K562 (cell line): ENCODE data around the gene RPL7L1. TPM values are rescaled to one million over a fixed set of nuclear protein-coding genes. Genes with fewer than 3 reads are reported as not detected.

Source experiments
- ATAC-seq: fragments of 200-7000 bp; cut with Tn5 transposase; 3 replicates; pipeline ENCODE4 v1.9.1; 2020; ENCODE audit warnings: moderate library complexity
- BruUV-seq: library from RNA; stranded (reverse); fragments of 400-500 nt; replicated peaks from 2 replicates; lab custom pipeline; 2021; lab: Mats Ljungman, UMichigan
- CTCF ChIA-PET: fragments of 300-600 bp; formaldehyde crosslinking; extraction: SDS; loops from one replicate; lab custom pipeline; 2021; ENCODE audit warnings: low intra/inter-chr PET ratio; lab: Yijun Ruan, JAX
- POLR2A ChIA-PET: fragments of 300-600, 350-650 bp; sonication (Branson Sonifier 250); formaldehyde crosslinking; extraction: SDS; loops from one replicate; lab custom pipeline; 2021; ENCODE audit warnings: antibody characterized with exemption, inconsistent platforms; lab: Yijun Ruan, JAX
- DNase-seq, 4 experiments: peaks; one replicate each; pipeline versions ENCODE4 v3.0.0 to v3.0.0-alpha.2; 2011 to 2018; ENCODE audit warnings: low spot score in 3 of 4, mixed read lengths in 3 of 4; ENCODE audit errors: extremely low read depth in 1 of 4
- FAIRE-seq: peaks from 2 replicates; lab custom pipeline; 2011; peaks lifted over from hg19 to GRCh38; lab: Jason Lieb, UNC
- H2AFZ ChIP-seq: 2 replicates; pipeline ENCODE4 v1.6.0; 2011; ENCODE audit warnings: low read depth, low read length, control low read depth, inconsistent platforms
- H3K27ac ChIP-seq: fragments of 200-600 bp; 3 replicates; pipeline ENCODE4 v1.8.0; 2011; ENCODE audit warnings: low read depth, mild to moderate bottlenecking, control low read depth, inconsistent platforms, low read length, moderate library complexity, mixed read lengths; ENCODE audit errors: extremely low read depth
- H3K27me3 ChIP-seq, 2 experiments: fragments of 300-600 bp in 1 of 2; 2 replicates in 1 of 2; 3 replicates in 1 of 2; pipeline versions ENCODE4 v1.6.0 to v1.8.0; 2011; ENCODE audit warnings: inconsistent platforms in 2 of 2, low read length in 2 of 2, mild to moderate bottlenecking in 1 of 2, mixed read lengths in 1 of 2, moderate library complexity in 1 of 2; ENCODE audit not compliant: control insufficient read depth in 2 of 2, insufficient read depth in 2 of 2
- H3K36me3 ChIP-seq: fragments of 300-600 bp; 3 replicates; pipeline ENCODE4 v1.8.0; 2011; ENCODE audit warnings: mild to moderate bottlenecking, low read length, inconsistent platforms; ENCODE audit not compliant: control insufficient read depth, insufficient read depth
- H3K4me1 ChIP-seq, 2 experiments: fragments of 200-600 bp in 1 of 2; replicated peaks in 1 of 2; 2 replicates in 1 of 2; 3 replicates in 1 of 2; pipeline versions ENCODE4 v1.5.1 to v1.8.0; 2011; ENCODE audit warnings: inconsistent platforms in 2 of 2, low read length in 2 of 2, mild to moderate bottlenecking in 1 of 2, mixed read lengths in 1 of 2, moderate library complexity in 1 of 2; ENCODE audit not compliant: control insufficient read depth in 2 of 2, insufficient read depth in 2 of 2
- H3K4me2 ChIP-seq: 2 replicates; pipeline ENCODE4 v1.6.1; 2011; ENCODE audit warnings: low read length, control low read depth, inconsistent platforms, mixed read lengths; ENCODE audit not compliant: insufficient read depth
- H3K4me3 ChIP-seq: fragments of 200-600 bp; sonication (generic), shearing (Covaris generic); 2 replicates; pipeline ENCODE4 v1.5.1; 2016; ENCODE audit warnings: control low read depth, inconsistent platforms
- H3K79me2 ChIP-seq: fragments of 200-600 bp; 3 replicates; pipeline ENCODE4 v1.8.0; 2011; ENCODE audit warnings: low read length, inconsistent platforms; ENCODE audit not compliant: control insufficient read depth, insufficient read depth
- H3K9ac ChIP-seq, 2 experiments: 2 replicates each; pipeline versions ENCODE4 v1.6.0 to v1.6.1; 2011; ENCODE audit warnings: low read depth in 2 of 2, low read length in 2 of 2, control low read depth in 1 of 2, inconsistent platforms in 1 of 2, mild to moderate bottlenecking in 1 of 2, mixed read lengths in 1 of 2; ENCODE audit not compliant: insufficient read depth in 1 of 2
- H3K9me1 ChIP-seq: one replicate; pipeline ENCODE4 v1.6.0; 2011; ENCODE audit warnings: inconsistent platforms, mild to moderate bottlenecking, low read length, moderate library complexity; ENCODE audit not compliant: control insufficient read depth, insufficient read depth
- H3K9me3 ChIP-seq: replicated peaks from 2 replicates; pipeline ENCODE4 v1.5.1; 2011; ENCODE audit warnings: low read depth, low read length, inconsistent platforms; ENCODE audit not compliant: control insufficient read depth, insufficient read depth
- H4K20me1 ChIP-seq: replicated peaks from 2 replicates; pipeline ENCODE4 v1.6.1; 2011; ENCODE audit warnings: low read length, inconsistent platforms, mixed read lengths; ENCODE audit not compliant: control insufficient read depth, insufficient read depth
- BCL6 ChIP-seq: fragments of 250-450 bp; sonication (Bioruptor Pico); IDR thresholded peaks from 2 replicates; pipeline ENCODE4 v1.4.0; 2020
- CHD4 ChIP-seq: fragments of 200-600 bp; sonication (generic); IDR thresholded peaks from 3 replicates; pipeline ENCODE4 v1.6.1; 2012; ENCODE audit warnings: low read depth, mild to moderate bottlenecking, mixed read lengths, low read length, inconsistent platforms; ENCODE audit not compliant: insufficient read depth, insufficient replicate concordance, poor library complexity, severe bottlenecking
- ELK1 ChIP-seq: sonication (generic); formaldehyde crosslinking; IDR thresholded peaks from 2 replicates; pipeline ENCODE4 v1.8.1; 2022; ENCODE audit warnings: missing genetic modification reagents
- GATAD2A ChIP-seq: fragments of 450-650 bp; IDR thresholded peaks from 2 replicates; pipeline ENCODE4 v1.6.1; 2017
- HLTF ChIP-seq: fragments of 450-650 bp; IDR thresholded peaks from 2 replicates; pipeline ENCODE4 v1.6.1; 2016
- KDM5B ChIP-seq: fragments of 200-600 bp; sonication (generic); IDR thresholded peaks from 2 replicates; pipeline ENCODE4 v1.6.1; 2012; ENCODE audit warnings: low read depth, mild to moderate bottlenecking, moderate library complexity, low read length, control low read depth, inconsistent platforms; ENCODE audit not compliant: insufficient replicate concordance
- NFIX ChIP-seq: fragments of 250-450 bp; sonication (Bioruptor Pico); IDR thresholded peaks from 2 replicates; pipeline ENCODE4 v1.4.0; 2020; ENCODE audit warnings: low read depth, mild to moderate bottlenecking, moderate library complexity
- PYGO2 ChIP-seq: fragments of 450-650 bp; IDR thresholded peaks from 2 replicates; pipeline ENCODE4 v1.6.1; 2016; ENCODE audit warnings: mild to moderate bottlenecking, missing genetic modification characterization, moderate library complexity, missing compliant biosample characterization
- RBM17 ChIP-seq: fragments of 200-400 bp; formaldehyde crosslinking; IDR thresholded peaks from 2 replicates; pipeline ENCODE4 v1.6.1; 2017; ENCODE audit warnings: low read depth, mild to moderate bottlenecking, low read length, borderline replicate concordance
- TEAD1 ChIP-seq, 2 experiments: fragments of 450-650 bp in 1 of 2; sonication (generic) in 1 of 2; formaldehyde crosslinking; IDR thresholded peaks; 2 replicates each; pipeline versions ENCODE4 v1.4.0 to v1.8.0; 2020 to 2022; ENCODE audit warnings: mild to moderate bottlenecking in 2 of 2, missing genetic modification reagents in 1 of 2
- ZBTB8A ChIP-seq: fragments of 450-650 bp; IDR thresholded peaks from 2 replicates; pipeline ENCODE4 v1.6.1; 2018; ENCODE audit warnings: mild to moderate bottlenecking, moderate library complexity; ENCODE audit not compliant: partially characterized antibody
- ZNF174 ChIP-seq: fragments of 250-450 bp; sonication (Bioruptor Pico); IDR thresholded peaks from 2 replicates; pipeline ENCODE4 v1.4.0; 2020; ENCODE audit warnings: mild to moderate bottlenecking
- ZNF57 ChIP-seq: fragments of 450-650 bp; formaldehyde crosslinking; IDR thresholded peaks from 2 replicates; pipeline ENCODE4 v1.4.0; 2020; ENCODE audit warnings: mild to moderate bottlenecking, moderate library complexity
- WGBS: fragments of 100-300 bp; shearing (Covaris generic); methylation state at CpG from one replicate; pipeline ENCODE4 v1.1.6; 2016; ENCODE audit warnings: low coverage, mixed read lengths; ENCODE audit not compliant: insufficient coverage; ENCODE audit errors: missing lambda C conversion rate; 5-methylcytosine and 5-hydroxymethylcytosine counted together
- in situ Hi-C: fragments of 300-500 bp; cut with MboI; formaldehyde crosslinking; loops from 4 replicates; pipeline ENCODE4 v1.15.0; 2018; ENCODE audit warnings: inconsistent platforms, mixed read lengths
- intact Hi-C: fragments of 100-400 bp; cut with micrococcal nuclease; formaldehyde crosslinking; loops from 2 replicates; pipeline ENCODE4 v1.14.2; 2022
- polyA plus RNA-seq, 8 experiments: library from polyadenylated mRNA; depleted of rRNA in 4 of 8; stranded (reverse) in 5 of 8; unstranded in 3 of 8; fragments of >200 nt; fragmentation: Nextera tagmentation in 2 of 8; fragmentation: Illumina TruSeq in 1 of 8; extraction: Ambion mirVana in 2 of 8; extraction: Trizol in 1 of 8; gene quantifications; 2 replicates each; pipeline versions ENCODE4 v1.2.1 to v1.2.3, GENCODE V29; 2011 to 2014; ENCODE audit warnings: inconsistent platforms in 1 of 8, missing spikeins in 1 of 8
- total RNA-seq, 7 experiments: library from RNA; depleted of rRNA in 6 of 7; stranded (reverse); fragments of >200 nt in 6 of 7; fragmentation: Illumina TruSeq in 2 of 7; extraction: Trizol in 2 of 7; gene quantifications; 2 replicates each; pipeline versions ENCODE4 v1.2.1 to v1.2.3, GENCODE V29; 2011 to 2021; ENCODE audit warnings: low replicate concordance in 1 of 7
- TF ChIP-seq, protein P1 (sequence below): sonication (generic); formaldehyde crosslinking; IDR thresholded peaks from 2 replicates; pipeline ENCODE4 v1.8.0; 2023; ENCODE audit warnings: mild to moderate bottlenecking, missing genetic modification reagents
- TF ChIP-seq, protein P2 (sequence below): IDR thresholded peaks from 2 replicates; pipeline ENCODE4 v1.6.1; 2011; ENCODE audit not compliant: insufficient read length; ENCODE audit errors: extremely low read depth

The RPL7L1 gene
- total and polyA plus RNA-seq, 9 of the 15 experiments (the other 6 are each of a cell fraction or from before 2014, with no cell fraction given) = 129 to 259 (median 164) TPM

GRCh38 chr6:42851599-42851998 is 27.8 kb upstream of the RPL7L1 start:
- WGBS = 95% methylated on average over 2 of the region's 2 CpGs
- POLR2A ChIA-PET = interaction anchor here (1.0 kb wide), 1 partner anchor 20 kb away, joined by 3 read pairs; no protein-coding TSS in a partner anchor
- Histone ChIP-seq H3K36me3 (peaks cover 26% of the 10 kb centered on the region; the same call in 1 of the 3 replicates), H3K9me1 (no peaks in the 10 kb centered on the region), H3K27ac (no peak overlapping the region), H3K27me3 (no peaks in the 10 kb centered on the region), H2AFZ (no peak overlapping the region), H3K9ac (no peak overlapping the region), H3K79me2 (no peaks in the 10 kb centered on the region), H3K4me1 (no peaks in the 10 kb centered on the region), H3K4me2 (no peak overlapping the region), H3K9me3 (no peaks in the 10 kb centered on the region), H3K4me3 (no peak overlapping the region), H4K20me1 (no peaks in the 10 kb centered on the region)
- no TSS peak for BruUV-seq
- ATAC-seq (no peak), FAIRE-seq (no peak), DNase-seq (no peak)
- in situ Hi-C loops = no loop called here
- CTCF ChIA-PET = no interaction called here
- no peak for TF ChIP-seq BCL6 (CRISPR knock-in tag)
- TF ChIP-seq GATAD2A = no peak
- TF ChIP-seq HLTF = no peak
- TF ChIP-seq ZNF57 = no peak
- no peak for TF ChIP-seq RBM17
- TF ChIP-seq, protein P1, sequence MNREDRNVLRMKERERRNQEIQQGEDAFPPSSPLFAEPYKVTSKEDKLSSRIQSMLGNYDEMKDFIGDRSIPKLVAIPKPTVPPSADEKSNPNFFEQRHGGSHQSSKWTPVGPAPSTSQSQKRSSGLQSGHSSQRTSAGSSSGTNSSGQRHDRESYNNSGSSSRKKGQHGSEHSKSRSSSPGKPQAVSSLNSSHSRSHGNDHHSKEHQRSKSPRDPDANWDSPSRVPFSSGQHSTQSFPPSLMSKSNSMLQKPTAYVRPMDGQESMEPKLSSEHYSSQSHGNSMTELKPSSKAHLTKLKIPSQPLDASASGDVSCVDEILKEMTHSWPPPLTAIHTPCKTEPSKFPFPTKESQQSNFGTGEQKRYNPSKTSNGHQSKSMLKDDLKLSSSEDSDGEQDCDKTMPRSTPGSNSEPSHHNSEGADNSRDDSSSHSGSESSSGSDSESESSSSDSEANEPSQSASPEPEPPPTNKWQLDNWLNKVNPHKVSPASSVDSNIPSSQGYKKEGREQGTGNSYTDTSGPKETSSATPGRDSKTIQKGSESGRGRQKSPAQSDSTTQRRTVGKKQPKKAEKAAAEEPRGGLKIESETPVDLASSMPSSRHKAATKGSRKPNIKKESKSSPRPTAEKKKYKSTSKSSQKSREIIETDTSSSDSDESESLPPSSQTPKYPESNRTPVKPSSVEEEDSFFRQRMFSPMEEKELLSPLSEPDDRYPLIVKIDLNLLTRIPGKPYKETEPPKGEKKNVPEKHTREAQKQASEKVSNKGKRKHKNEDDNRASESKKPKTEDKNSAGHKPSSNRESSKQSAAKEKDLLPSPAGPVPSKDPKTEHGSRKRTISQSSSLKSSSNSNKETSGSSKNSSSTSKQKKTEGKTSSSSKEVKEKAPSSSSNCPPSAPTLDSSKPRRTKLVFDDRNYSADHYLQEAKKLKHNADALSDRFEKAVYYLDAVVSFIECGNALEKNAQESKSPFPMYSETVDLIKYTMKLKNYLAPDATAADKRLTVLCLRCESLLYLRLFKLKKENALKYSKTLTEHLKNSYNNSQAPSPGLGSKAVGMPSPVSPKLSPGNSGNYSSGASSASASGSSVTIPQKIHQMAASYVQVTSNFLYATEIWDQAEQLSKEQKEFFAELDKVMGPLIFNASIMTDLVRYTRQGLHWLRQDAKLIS (CRISPR knock-in tag) = no peak
- no peak for TF ChIP-seq ZNF174 (CRISPR knock-in tag)
- no peak for TF ChIP-seq TEAD1 (CRISPR knock-in tag; IDR thresholded peaks at IDR 0.05)
- no peak for TF ChIP-seq PYGO2 (tag)
- TF ChIP-seq NFIX (CRISPR knock-in tag) = no peak
- TF ChIP-seq, protein P2, sequence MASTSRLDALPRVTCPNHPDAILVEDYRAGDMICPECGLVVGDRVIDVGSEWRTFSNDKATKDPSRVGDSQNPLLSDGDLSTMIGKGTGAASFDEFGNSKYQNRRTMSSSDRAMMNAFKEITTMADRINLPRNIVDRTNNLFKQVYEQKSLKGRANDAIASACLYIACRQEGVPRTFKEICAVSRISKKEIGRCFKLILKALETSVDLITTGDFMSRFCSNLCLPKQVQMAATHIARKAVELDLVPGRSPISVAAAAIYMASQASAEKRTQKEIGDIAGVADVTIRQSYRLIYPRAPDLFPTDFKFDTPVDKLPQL = no peak
- TF ChIP-seq ZBTB8A = no peak
- no peak for TF ChIP-seq ELK1 (CRISPR knock-in tag)
- TF ChIP-seq CHD4 = no peak
- TF ChIP-seq KDM5B = no peak
- intact Hi-C loops = no loop called here
